Caki2 (cell line): Measurements from ENCODE around the gene TAB2. TPM values are rescaled to one million over a fixed set of nuclear protein-coding genes. Genes with fewer than 3 reads are reported as not detected.
"Not testable (repeated sequence)": the region's sequence is repeated elsewhere in the genome, so short reads cannot be mapped to it uniquely, and the experiment has no call there.

Experiments
- DNase-seq: peaks from one replicate; pipeline ENCODE4 v3.0.0-alpha.2; 2015; ENCODE audit warnings: low read depth
- in situ Hi-C: cut with HindIII; loops from 2 replicates; pipeline ENCODE4 v1.10.0; 2016; ENCODE audit warnings: low sequenced_read_pairs, low pct_unique_long_range_greater_than_20kb, mixed read lengths
- total RNA-seq: library from RNA; depleted of rRNA; stranded (reverse); fragments of >200 nt; shearing (Covaris generic); gene quantifications from 2 replicates; pipeline ENCODE4 v1.2.3, GENCODE V29; 2014; ENCODE audit warnings: low replicate concordance

TAB2 gene
- total RNA-seq, 1 experiment from 2014 or later: 27.2 TPM

GRCh38 chr6:149329529-149329928 is 12.0 kb downstream of the TAB2 start:
- in situ Hi-C loops: no loop called here
- no peak for DNase-seq

- no peak for DNase-seq
- in situ Hi-C loops: no loop called here
Observed at GRCh38 chr6:149330133-149330532, 12.6 kb downstream of the TAB2 start.

GRCh38 chr6:149331043-149331807 is 13.7 kb downstream of the TAB2 start:
- in situ Hi-C loops: no loop called here
- DNase-seq: no peak

- DNase-seq: no peak
- in situ Hi-C loops: no loop called here
Observed at GRCh38 chr6:149331871-149332270, 14.4 kb downstream of the TAB2 start.

GRCh38 chr6:149332602-149333265 is 15.2 kb downstream of the TAB2 start:
- in situ Hi-C loops: no loop called here
- no peak for DNase-seq

- DNase-seq: no peak
- in situ Hi-C loops: no loop called here
Observed at GRCh38 chr6:149333266-149333620, 15.7 kb downstream of the TAB2 start.

- in situ Hi-C loops: no loop called here
- no peak for DNase-seq
Observed at GRCh38 chr6:149334201-149334600, 16.7 kb downstream of the TAB2 start.

GRCh38 chr6:149334682-149335160 is 17.2 kb downstream of the TAB2 start:
- in situ Hi-C loops: no loop called here
- peak; percentile 71 for DNase-seq

- in situ Hi-C loops: no loop called here
Observed at GRCh38 chr6:149335924-149336608, 18.6 kb downstream of the TAB2 start.

GRCh38 chr6:149336609-149336928 is 19.1 kb downstream of the TAB2 start:
- no peak for DNase-seq
- in situ Hi-C loops: no loop called here

More at GRCh38 chr6:149335924-149336608, 18.6 kb downstream of the TAB2 start:
- DNase-seq: no peak

- in situ Hi-C loops: no loop called here
- DNase-seq: no peak
Observed at GRCh38 chr6:149337320-149337719, 19.8 kb downstream of the TAB2 start.

GRCh38 chr6:149340200-149340599 is 22.7 kb downstream of the TAB2 start:
- no peak for DNase-seq
- in situ Hi-C loops: no loop called here

GRCh38 chr6:149342525-149342924 is 25.0 kb downstream of the TAB2 start:
- in situ Hi-C loops: no loop called here
- DNase-seq: no peak

GRCh38 chr6:149343501-149343900 is 26.0 kb downstream of the TAB2 start:
- in situ Hi-C loops: no loop called here
- DNase-seq: no peak

- no peak for DNase-seq
- in situ Hi-C loops: no loop called here
Observed at GRCh38 chr6:149346078-149346477, 28.6 kb downstream of the TAB2 start.

- in situ Hi-C loops: no loop called here
Observed at GRCh38 chr6:149347067-149347466, 29.6 kb downstream of the TAB2 start.

GRCh38 chr6:149349279-149349678 is 31.8 kb downstream of the TAB2 start:
- in situ Hi-C loops, DNase-seq: not testable (repeated sequence)

More at GRCh38 chr6:149347067-149347466, 29.6 kb downstream of the TAB2 start:
- DNase-seq: no peak

- no peak for DNase-seq
- in situ Hi-C loops: no loop called here
Observed at GRCh38 chr6:149354009-149354408, 36.5 kb downstream of the TAB2 start.

GRCh38 chr6:149356081-149356750 is 38.7 kb downstream of the TAB2 start:
- no peak for DNase-seq
- in situ Hi-C loops: no loop called here
